AG04449 (cell line): ENCODE data around the gene FEM1B.

Source experiments
- CTCF ChIA-PET: fragments of 350-600 bp; formaldehyde crosslinking; extraction: SDS; loops from one replicate; lab custom pipeline; 2021; ENCODE audit warnings: antibody characterized with exemption; lab: Yijun Ruan, JAX
- POLR2A ChIA-PET: fragments of 400-600, 350-600 bp; formaldehyde crosslinking; extraction: SDS; loops from one replicate; lab custom pipeline; 2020; ENCODE audit warnings: antibody characterized with exemption, inconsistent platforms; lab: Yijun Ruan, JAX
- DNase-seq: peaks from one replicate; pipeline ENCODE4 v3.0.0-alpha.2; 2010; ENCODE audit warnings: low read depth, low spot score
- H3K4me3 ChIP-seq: 2 replicates; pipeline ENCODE4 v1.5.1; 2011; ENCODE audit warnings: low read depth, mild to moderate bottlenecking, control low read depth, low read length
- CTCF ChIP-seq: IDR thresholded peaks from one replicate; pipeline ENCODE4 v1.5.1; 2011; ENCODE audit warnings: mild to moderate bottlenecking, moderate library complexity, low read length, control low read depth, inconsistent platforms; ENCODE audit not compliant: insufficient read depth; ENCODE audit errors: missing control alignments

The FEM1B gene

DNA sequence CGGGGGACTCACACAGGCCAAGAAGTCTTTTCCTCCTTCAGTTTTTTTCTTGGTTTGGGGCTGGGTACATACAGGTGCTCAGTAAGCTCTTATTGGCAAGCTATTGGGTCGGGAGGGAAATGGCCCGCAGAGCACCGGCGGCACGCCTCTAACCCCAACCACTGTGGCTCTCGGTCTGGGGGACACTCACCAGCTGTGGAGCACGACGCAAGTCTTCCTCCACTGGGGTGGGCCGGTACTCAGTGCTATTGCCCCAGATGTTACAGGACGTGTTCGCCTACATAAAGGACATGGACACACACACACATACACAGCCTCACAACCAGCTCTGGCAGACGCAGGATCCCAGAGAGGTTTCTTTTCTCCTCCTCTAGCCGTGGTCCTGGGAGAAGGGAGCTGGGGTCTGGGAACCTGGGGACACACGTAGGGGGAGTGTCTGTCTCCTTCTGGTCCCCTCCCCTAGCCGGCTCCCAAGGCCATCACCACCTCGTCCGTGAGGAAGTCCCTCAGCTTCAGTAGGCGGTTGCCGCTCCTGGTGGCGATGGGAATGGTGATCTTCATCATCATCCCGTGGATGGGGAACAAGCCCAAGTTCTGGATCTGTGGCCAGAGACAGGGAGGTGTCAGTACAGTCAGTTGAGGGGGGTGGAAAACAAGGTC, 33.4 kb downstream of the FEM1B start:
- no peak for TF ChIP-seq CTCF

GRCh38 chr15:68311464-68311835, 33.9 kb downstream of the FEM1B start:
- no peak overlapping the region for H3K4me3 ChIP-seq
- no peak for TF ChIP-seq CTCF
- CTCF ChIA-PET, result interaction anchor here (1.3 to 1.4 kb wide), 2 partner anchors 58 to 239 kb away, joined by 5 to 6 read pairs; no protein-coding TSS in a partner anchor
- DNase-seq, result no peak
- POLR2A ChIA-PET, result no interaction called here

More for the DNA sequence above, 33.4 kb downstream of the FEM1B start:
- ChIA-PET CTCF (interaction anchor here (1.3 to 1.4 kb wide), 2 partner anchors 58 to 239 kb away, joined by 5 to 6 read pairs; no protein-coding TSS in a partner anchor), POLR2A (no interaction called here)
- H3K4me3 ChIP-seq, result no peak overlapping the region
- no peak for DNase-seq

DNA sequence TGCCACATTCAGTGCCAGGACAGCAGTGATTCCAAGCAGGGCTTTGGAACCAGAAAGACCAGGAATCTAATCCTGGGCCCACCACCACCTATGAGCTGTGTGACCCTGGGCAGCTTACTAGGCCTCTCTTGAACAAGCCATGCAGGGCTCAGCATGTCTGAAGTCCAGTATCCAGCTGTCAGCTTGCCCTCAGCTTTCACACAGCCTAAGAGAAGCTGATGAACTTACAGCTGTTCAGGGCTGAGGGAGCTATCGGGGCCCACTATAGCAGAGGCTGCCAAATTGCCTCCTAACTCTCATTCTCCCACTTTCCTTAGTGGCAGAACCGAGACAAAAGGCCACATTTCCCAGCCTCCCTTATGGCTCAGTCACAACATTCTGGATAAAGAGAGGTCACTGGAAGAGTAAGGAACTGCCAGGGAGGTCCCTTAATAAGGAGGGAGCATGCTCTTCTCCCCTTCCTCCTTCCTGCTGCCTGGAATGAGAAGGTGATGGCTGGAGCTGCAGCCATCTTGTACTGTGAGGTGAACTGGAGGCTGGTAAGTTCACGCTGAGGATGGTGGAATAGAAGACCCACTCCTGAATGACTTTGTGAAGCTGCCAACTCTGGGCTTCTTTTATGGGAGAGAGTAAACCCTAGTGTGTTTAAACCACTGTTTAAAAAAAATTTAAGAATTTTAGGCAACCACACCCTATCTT, 34.5 kb downstream of the FEM1B start:
- ChIA-PET CTCF (interaction anchor here (0.6 to 1.7 kb wide), 5 partner anchors 9 to 362 kb away, joined by 3 to 6 read pairs (median 4); no protein-coding TSS in a partner anchor), POLR2A (no interaction called here)
- no peak overlapping the region for H3K4me3 ChIP-seq
- no peak for DNase-seq
- no peak for TF ChIP-seq CTCF

- no peak for DNase-seq
- CTCF ChIA-PET, result interaction anchor here (1.0 to 1.7 kb wide), 5 partner anchors 8 to 361 kb away, joined by 3 to 6 read pairs (median 4); no protein-coding TSS in a partner anchor
- no peak for TF ChIP-seq CTCF
- POLR2A ChIA-PET, result no interaction called here
- no peak overlapping the region for H3K4me3 ChIP-seq
Observed at GRCh38 chr15:68312701-68313204, 35.2 kb downstream of the FEM1B start.

- POLR2A ChIA-PET, result no interaction called here
- CTCF ChIA-PET, result interaction anchor here (1.0 to 2.6 kb wide), 5 partner anchors 8 to 360 kb away, joined by 3 to 18 read pairs (median 4); no protein-coding TSS in a partner anchor
- no peak for DNase-seq
- TF ChIP-seq CTCF, result no peak
- H3K4me3 ChIP-seq, result no peak overlapping the region
Observed at GRCh38 chr15:68313501-68314410, 36.2 kb downstream of the FEM1B start.
